ENCODE results near the gene KBTBD6.

DNA sequence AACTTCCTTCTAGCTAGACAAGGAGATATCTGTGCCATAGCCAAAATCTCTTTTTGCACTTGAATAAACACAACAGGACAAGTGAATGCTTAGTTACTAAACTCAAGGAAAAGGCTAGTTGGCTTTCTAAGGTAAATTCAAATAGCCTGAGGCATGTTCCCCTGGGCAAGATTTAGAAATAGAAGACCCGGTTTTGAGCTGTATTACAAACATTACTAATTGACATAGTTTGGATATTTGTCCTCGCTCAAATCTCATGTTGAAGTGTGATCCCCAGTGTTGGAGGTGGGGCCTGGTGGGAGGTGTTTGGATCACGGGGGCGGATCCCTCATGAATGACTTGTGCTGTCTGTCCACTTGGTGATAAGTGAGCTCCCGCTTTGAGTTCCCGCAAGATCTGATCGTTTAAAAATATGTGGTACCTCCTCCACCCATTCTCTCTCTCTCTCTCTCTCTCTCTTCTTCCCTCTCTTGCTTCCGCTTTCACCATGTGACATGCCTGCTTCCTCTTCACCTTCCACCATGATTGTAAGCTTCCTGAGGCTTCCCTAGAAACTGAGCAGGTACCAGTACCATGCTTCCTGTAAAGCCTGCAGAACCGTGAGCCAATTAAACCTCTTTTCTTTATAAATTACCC, 3.9 kb upstream of the KBTBD6 start:
- no peak for TF ChIP-seq CTCF (conservative IDR thresholded peaks at IDR 0.05; ENCODE audit: low read depth, low read length)
- TF ChIP-seq EZH2 (IDR thresholded peaks at IDR 0.05; ENCODE audit: low read length, unreplicated experiment), result no peak
- no peak for TF ChIP-seq EZH2phosphoT487 (IDR thresholded peaks at IDR 0.05; ENCODE audit: borderline replicate concordance, low read length)

Measured in PC-3 (cell line).